HG03342 (cell line): Measurements from ENCODE around the gene EIF2B5.

ENCODE experiments used
- ATAC-seq: cut with Tn5 transposase; IDR thresholded peaks from one replicate; pipeline ENCODE4 v1.9.1; 2021; ENCODE audit warnings: mild to moderate bottlenecking, moderate library complexity; ENCODE audit not compliant: unreplicated experiment

Gene EIF2B5

GRCh38 chr3:184172681-184173373 is 37.7 kb downstream of the EIF2B5 start:
- ATAC-seq = no peak

GRCh38 chr3:184173374-184173722 is 38.2 kb downstream of the EIF2B5 start:
- ATAC-seq = no peak

- ATAC-seq = no peak
These were observed 39.1 kb downstream of the EIF2B5 start for GRCh38 chr3:184174284-184174645.

- peak; percentile 96 for ATAC-seq
These were observed 39.7 kb downstream of the EIF2B5 start, which contains the start of gene AP2M1 for GRCh38 chr3:184174646-184175492. AP2M1 (plus strand) TSS chr3:184174855; CDS start chr3:184176994, 2,139 bp downstream.

GRCh38 chr3:184175506-184175905 is 40.3 kb downstream of the EIF2B5 start:
- no peak for ATAC-seq

GRCh38 chr3:184175981-184176376 is 40.8 kb downstream of the EIF2B5 start:
- ATAC-seq = no peak

GRCh38 chr3:184176377-184177330 is 41.5 kb downstream of the EIF2B5 start:
- ATAC-seq = no peak

- ATAC-seq = no peak
These were observed 42.2 kb downstream of the EIF2B5 start for GRCh38 chr3:184177331-184177731.

- no peak for ATAC-seq
These were observed 42.7 kb downstream of the EIF2B5 start for GRCh38 chr3:184177767-184178306.

GRCh38 chr3:184178521-184179138 is 43.5 kb downstream of the EIF2B5 start:
- ATAC-seq = no peak

- no peak for ATAC-seq
These were observed 45.0 kb downstream of the EIF2B5 start for GRCh38 chr3:184180165-184180564.

GRCh38 chr3:184181596-184181995 is 46.4 kb downstream of the EIF2B5 start:
- ATAC-seq = no peak

- ATAC-seq = no peak
These were observed 48.5 kb downstream of the EIF2B5 start for GRCh38 chr3:184183679-184184078.

GRCh38 chr3:184184546-184185230 is 49.5 kb downstream of the EIF2B5 start:
- ATAC-seq = no peak

GRCh38 chr3:184185461-184186183 is 50.5 kb downstream of the EIF2B5 start:
- ATAC-seq = peak; percentile 90

- peak; percentile 32 for ATAC-seq
These were observed 51.2 kb downstream of the EIF2B5 start, which contains the start of gene ABCF3 for GRCh38 chr3:184186184-184186901. ABCF3 (plus strand) TSS chr3:184186199; CDS start chr3:184186208, 9 bp downstream.

- no peak for ATAC-seq
These were observed 51.7 kb downstream of the EIF2B5 start for GRCh38 chr3:184186902-184187207.

GRCh38 chr3:184188080-184188479 is 52.9 kb downstream of the EIF2B5 start:
- ATAC-seq = no peak

GRCh38 chr3:184189421-184189820 is 54.3 kb downstream of the EIF2B5 start:
- ATAC-seq = no peak
